Measurements from ENCODE around the gene KCNN3.

Gene KCNN3

DNA sequence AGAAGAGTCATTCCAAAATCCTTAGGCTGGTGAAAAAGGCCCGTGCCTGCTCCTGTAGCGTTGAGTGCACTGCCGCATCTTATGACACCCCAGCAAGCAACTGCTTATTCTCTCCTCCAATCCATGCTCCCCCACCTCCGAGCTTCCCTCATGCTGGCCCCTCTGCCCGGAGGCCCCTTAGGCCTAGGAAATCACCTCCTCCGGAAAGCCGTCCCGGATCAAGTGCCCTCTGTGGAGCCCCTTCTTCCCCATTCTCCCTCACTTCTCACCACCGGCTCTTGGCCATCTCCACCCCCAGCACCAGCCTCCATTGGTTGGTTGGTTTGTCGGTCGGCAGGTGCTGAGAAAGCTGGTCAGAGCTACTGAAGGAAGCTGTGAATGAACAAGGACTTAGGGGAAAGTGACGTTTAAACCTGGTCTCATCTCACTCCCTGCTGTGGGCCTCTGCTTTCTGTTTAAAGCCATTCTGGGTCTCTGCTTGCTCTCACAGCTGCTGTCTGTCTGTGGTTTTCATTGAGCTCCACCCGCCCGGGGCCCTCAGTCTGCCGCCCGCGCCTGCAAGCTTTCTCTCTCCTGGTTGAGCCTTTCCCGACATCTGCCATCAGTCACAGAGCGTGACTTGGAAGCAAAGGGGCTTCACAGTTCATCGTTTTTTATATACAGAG lies 122.2 kb downstream of the KCNN3 start:
- peak; percentile 55 for DNase-seq

- DNase-seq = no peak
Observed at GRCh38 chr1:154747380-154747739, 122.7 kb downstream of the KCNN3 start.

- DNase-seq = no peak
Observed at GRCh38 chr1:154746622-154747299, 123.3 kb downstream of the KCNN3 start.

- DNase-seq = no peak
Observed at GRCh38 chr1:154745750-154746425, 124.2 kb downstream of the KCNN3 start.

DNA sequence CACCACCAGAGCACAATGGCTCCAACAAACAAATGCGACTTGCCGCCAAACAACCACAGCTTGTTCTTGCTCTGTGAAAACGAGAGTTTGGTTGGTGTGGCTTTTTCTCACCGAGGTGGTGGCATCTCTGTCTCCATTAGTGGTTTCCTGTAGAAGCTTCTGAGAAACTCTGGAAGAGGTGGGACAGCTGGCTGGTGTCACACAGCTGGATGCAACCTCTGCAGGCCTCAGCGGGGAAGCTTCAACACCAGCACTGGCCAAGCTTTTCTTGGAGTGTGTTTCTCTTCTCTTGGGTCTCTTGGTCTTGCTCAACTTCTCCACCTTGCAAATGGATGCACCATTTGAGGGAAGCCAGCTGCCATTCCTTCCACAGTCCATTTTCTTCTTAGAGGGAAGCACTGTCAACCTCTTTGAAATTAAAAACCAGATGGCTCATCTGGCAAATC lies 124.8 kb downstream of the KCNN3 start:
- DNase-seq = no peak

DNA sequence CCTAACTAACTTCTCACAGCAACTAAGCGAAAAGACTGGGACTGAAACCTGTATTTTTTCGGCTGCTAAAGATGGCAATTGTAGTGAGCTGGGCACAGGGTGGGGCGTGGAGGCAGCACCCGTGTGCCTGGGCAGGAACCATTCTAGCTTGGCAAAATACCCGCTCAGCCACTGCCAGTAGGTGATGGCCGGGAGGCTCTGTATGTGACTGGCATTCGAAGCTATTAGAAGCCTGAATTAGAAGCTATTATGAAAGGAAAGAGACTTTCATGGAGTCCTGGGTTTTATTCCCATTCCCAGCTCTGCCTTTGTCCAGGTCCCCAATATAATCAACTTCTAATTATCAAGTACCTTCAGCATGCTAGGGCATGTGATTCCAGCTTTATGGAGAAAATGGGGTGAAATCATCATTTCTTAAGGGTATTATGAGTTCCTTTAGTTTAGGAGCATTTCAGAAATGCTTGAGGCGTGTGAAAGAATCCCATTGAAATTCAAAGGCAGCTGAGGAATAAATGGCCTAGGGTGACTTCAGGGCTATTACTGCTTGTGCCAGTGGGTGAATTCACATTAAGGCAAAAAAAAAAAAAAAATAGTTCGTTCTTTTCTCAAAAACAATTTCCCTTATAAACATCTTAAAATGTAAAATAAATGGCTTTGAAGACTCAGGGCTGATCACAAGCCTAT lies 125.6 kb downstream of the KCNN3 start:
- DNase-seq = no peak

GRCh38 chr1:154743526-154744036 lies 126.5 kb downstream of the KCNN3 start:
- no peak for DNase-seq

- no peak for DNase-seq
Observed at GRCh38 chr1:154742606-154743005, 127.5 kb downstream of the KCNN3 start.

DNA sequence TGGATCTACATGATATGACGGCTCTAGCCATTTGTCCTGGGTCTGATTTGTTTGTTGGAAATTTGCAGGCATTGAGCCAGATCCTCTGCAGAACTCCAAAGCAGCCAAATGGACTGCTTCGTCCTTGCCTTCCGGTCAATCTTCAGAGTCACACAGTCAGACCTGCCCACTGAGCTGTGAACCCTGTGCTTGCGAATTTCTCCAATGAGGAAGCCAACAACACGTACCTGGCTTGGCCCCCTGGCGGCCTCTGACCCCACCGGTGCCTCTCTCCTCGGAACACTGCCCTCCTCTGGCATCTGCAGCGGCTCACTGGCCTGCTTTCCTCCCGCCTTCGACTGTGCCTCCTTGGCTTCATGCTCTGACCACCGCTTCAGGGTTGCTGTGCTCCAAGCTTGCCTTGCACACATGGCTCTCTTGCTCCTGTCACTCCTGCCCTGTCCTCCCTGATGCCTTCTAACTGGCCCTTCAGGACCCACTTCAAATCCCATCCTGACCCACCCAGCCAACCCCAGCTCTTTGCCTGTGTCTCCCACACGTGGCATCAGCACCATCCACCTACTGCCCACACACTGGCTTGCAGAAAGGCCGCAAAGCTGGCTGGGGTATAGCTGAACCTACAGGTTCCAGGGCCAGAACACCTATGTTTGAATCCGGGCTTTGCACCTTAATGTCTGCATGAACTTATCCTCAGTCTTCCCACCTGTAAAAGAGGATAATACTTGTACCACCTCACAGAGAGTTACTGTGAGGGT lies 128.2 kb downstream of the KCNN3 start:
- DNase-seq = no peak

DNA sequence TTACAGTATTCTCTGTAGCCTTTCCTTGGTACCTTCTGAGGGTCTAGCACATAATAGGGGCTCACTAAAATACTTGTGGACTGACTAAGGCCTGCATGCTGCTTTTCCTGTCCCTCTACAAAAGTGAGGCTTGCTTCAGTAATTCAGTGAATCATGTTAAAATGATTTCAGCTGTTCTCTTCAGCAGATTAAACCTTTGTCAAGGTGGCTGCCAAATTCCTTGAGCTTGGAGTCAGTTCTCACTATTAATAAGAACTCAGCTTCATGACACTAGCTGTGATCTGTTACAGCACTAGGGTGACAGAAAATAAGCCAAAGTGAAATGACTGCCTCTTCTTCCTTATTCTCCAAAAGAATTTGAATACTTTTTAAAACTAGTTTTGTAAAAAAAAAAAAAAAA lies 128.8 kb downstream of the KCNN3 start:
- no peak for DNase-seq

- no peak for DNase-seq
Observed at GRCh38 chr1:154739654-154740053, 130.4 kb downstream of the KCNN3 start.

GRCh38 chr1:154736841-154737240 lies 133.2 kb downstream of the KCNN3 start:
- DNase-seq = peak; percentile 45

DNA sequence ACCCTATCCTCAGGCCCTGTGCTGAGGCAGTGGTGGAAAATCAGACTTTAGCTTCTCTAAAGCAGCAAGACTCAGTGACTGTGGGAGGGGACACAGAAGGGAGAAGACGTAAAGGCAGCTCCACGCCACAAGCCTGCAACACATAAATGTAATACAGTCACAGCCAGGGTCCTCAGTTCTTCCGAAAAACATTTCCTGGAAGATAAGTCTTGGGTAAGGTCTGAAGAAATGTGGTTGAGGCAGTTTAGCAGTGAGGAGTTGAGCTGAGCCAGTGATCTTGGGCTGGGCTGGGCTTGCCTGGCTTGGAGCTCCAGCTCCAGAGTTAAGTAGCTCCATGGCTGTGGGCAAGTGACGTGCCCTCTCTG lies 134.3 kb downstream of the KCNN3 start:
- DNase-seq = no peak

DNA sequence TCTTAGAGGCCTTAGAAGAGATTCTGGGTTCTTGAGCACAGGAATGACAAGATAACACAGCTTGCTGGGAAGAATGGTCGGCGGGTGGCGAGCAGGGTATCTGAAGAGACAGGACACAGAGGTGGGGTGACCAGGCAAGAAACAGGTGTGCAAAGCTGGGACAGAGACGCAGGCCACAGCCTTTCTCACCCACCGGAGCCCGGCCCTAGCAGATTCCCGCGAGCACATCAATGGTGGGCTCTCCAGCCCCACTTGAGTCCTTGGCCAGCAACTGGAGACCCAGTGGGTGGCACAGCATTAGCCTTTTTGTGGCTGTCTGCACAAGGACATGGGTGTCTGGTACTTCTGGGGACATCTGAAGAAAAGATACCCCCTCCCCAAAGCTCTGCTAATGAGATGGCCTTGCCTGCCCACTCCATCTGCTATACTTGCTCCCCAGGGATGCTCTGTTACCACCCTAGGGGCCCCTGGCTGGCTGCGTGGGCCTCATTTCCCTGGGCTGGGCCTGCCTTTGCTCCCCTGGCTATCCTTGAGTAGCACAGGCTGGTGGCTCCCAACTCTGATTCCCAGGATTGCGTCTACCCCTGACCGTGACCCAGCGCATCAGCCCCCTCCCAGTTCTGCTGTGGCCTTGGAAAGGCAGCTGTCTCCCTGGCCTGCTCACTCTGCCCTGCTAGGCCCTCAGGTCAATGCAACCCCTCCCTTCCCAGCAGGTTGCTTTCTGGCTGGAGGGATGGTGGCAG lies 134.8 kb downstream of the KCNN3 start:
- DNase-seq = no peak

DNA sequence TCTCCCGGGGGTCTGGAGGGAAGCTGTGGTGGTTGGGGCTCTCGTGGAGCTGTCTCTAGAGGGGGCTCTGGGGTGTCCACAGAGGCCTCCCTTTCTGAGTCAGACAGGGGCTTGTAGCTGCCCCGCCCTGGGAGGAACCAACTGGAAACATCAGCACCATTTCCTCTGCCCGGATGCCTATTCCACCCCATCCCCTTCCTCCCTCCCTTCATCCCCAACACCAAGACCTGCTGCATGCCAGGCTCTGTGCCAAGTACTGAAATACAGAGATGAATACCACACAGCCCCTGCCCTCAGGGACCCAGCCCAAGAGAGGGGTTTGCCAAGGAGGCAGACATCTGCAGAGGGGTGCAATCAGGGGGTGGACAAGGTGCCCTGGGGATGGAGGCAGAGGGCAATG lies 136.5 kb downstream of the KCNN3 start:
- no peak for DNase-seq

DNA sequence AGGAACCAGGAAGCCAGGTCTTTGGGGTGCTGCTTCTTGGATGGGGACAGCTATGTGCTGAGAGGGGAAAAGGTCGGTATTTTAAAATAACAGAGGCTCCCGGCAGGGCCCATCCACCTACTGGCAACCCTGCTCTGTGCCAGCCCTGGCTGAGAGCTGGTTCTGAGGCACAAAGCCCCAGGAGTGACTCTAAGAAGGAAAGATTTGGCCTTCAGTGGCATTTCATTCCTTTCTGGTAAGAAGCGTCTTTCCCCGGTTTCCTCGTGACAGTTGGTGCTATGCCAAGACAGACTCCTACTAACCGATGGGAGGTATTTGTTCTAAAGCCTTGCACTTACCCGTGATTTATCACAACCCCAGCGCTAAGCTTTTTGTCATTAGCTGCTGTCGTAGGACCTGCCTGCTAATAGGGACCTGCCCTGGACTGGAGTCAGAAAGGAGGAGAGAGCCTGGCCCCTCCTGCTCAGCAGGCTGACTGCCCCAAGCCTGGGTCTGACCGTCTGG lies 139.0 kb downstream of the KCNN3 start:
- no peak for DNase-seq

- no peak for DNase-seq
Observed at GRCh38 chr1:154730259-154730658, 139.8 kb downstream of the KCNN3 start.

GRCh38 chr1:154729577-154729976 lies 140.5 kb downstream of the KCNN3 start:
- DNase-seq = no peak

DNA sequence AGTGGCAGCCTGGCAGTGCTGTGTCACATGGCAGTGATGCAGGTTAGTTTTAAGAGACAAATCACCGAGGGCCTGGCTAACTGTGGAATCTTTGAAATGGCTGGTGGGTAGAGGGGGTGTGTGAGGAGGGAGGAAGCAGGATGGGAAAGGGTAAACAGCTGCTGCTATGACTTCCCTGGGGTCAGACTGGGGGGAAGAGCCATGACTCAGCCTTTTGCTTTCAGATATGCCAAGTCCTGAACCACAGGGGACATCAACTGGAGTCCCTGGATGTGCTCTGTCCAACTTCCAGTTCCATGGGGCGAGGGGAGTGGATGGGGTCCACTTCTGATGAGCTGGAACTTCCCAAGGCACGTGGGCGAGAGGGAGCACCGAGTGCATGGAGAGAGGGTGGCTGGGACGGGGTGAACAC lies 141.0 kb downstream of the KCNN3 start:
- DNase-seq = no peak

DNA sequence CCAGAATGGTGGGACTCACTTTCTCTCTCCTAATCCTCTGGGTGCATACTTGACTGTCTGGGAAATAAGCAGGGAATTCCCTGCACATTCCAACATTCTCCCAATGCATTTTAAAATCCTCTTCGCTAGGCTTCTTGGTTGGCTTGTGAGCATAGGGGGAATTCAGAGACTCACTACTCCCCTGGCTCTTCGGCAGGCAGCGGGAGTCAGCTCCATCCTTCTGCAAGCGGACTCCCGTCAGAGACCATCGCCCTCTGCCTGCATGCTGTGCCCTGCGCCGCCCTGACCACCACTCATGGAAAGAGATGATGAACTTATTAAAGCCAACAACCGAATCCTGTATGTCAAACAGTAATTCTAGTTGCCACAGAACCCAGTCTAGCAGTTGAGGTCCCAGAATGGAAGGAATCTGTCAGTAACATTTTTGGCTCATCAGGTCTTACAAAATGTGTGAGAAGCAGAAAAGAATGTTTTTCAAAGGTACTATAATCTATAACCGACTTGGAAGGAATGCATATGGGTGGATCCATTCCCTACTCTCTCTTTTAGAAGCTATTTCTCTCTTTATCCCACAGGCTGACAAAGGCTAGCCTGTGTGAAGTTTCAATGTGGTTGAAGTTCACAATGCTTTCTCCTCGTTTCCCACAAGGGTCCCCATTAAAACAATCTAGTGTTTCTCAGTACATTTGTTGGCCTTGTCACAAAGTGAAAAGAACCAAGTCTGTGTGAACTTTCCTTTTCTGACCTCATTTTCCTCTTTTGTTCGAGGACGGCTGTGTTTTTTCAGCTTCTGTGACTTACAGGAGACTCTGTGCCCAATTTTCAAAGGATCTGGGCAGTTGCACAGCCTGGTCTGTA lies 143.0 kb downstream of the KCNN3 start:
- no peak for DNase-seq

DNA sequence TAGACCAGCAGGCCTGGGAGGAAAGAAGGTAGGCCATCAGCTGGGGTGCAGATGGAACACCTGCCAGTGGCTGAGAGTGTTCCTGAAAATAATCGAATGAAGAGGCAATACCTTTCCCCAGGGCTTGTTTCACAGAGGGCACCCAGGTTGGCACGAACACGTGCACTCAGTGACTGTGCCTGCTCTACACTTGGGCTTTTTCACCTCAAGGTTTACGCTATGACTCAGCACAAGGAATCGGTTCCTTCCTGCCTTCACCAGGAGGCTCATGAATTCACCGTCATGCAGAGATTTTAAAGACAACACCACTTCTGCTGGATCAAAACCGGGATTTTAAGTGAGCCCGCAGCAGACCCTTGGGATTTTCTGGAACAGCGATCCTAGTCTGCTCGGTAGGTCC lies 143.6 kb downstream of the KCNN3 start:
- no peak for DNase-seq

Measured in stimulated activated CD4-positive, alpha-beta T cell treated with anti-CD3 and anti-CD28 coated beads, Interleukin-12 subunit alpha, Interleukin-12 subunit beta, amount 100 ng/mL, for 4 hours (primary cell).